Measurements from ENCODE around the gene AKT1. TPM values are rescaled to one million over a fixed set of nuclear protein-coding genes. Genes with fewer than 3 reads are reported as not detected.
A peak's percentile ranks its signal among the peaks of the same experiment; 100 is the strongest.

AKT1 gene
- total and polyA plus RNA-seq, 4 donors, result 30.6 to 192 (median 58.7) TPM

DNA sequence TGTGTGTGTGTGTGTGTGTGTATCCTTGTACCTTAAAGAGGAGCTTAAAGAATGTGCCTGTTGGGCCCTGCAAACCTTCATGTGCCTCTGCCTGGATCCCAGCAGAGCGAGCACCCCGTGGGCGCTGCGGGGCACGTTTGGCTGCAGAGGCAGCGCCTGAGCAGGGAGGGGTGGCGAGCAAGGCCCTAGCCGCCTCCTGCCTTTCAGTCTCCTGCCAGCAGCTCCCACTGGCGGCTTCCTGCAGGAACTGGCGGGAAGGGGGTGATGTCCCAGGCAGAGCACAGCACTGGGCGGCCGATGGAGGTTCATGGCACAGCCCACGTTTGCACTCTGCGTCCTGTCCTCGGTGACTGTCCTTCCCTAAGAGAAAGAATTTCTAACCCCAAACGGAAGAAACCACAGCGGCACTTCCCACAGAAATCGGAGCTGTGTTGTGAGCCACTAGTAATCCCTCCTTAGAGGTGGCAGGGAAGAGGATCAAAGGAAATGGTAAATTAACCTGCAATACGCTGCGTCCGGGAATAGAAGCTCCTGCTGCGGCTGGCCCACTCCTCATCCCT is 25.2 kb upstream of the AKT1 start:
- H3K4me3 ChIP-seq (ENCODE audit: low read depth in 1 of 3, low read length in 3 of 3), result no peak overlapping the region
- H3K9ac ChIP-seq (ENCODE audit: low read depth in 1 of 2, low read length in 2 of 2), result no peak overlapping the region
- H3K9me3 ChIP-seq (ENCODE audit: control insufficient read depth in 4 of 4, low read length in 3 of 4), result no peaks in the 10 kb centered on the region
- 27% methylated on average over 22 of the region's 22 CpGs for WGBS
- H3K27ac ChIP-seq (ENCODE audit: low read depth in 1 of 2, low read length in 2 of 2), result no peak overlapping the region
- peak; percentile 67 to 82 for TF ChIP-seq RAD21 (IDR thresholded peaks at IDR 0.05)
- TF ChIP-seq, protein P1, sequence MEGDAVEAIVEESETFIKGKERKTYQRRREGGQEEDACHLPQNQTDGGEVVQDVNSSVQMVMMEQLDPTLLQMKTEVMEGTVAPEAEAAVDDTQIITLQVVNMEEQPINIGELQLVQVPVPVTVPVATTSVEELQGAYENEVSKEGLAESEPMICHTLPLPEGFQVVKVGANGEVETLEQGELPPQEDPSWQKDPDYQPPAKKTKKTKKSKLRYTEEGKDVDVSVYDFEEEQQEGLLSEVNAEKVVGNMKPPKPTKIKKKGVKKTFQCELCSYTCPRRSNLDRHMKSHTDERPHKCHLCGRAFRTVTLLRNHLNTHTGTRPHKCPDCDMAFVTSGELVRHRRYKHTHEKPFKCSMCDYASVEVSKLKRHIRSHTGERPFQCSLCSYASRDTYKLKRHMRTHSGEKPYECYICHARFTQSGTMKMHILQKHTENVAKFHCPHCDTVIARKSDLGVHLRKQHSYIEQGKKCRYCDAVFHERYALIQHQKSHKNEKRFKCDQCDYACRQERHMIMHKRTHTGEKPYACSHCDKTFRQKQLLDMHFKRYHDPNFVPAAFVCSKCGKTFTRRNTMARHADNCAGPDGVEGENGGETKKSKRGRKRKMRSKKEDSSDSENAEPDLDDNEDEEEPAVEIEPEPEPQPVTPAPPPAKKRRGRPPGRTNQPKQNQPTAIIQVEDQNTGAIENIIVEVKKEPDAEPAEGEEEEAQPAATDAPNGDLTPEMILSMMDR (IDR thresholded peaks at IDR 0.05; ENCODE audit: low read depth, low read length, missing input control), result peak; percentile 60
- TF ChIP-seq EGR1 (IDR thresholded peaks at IDR 0.05; ENCODE audit: low read depth in 2 of 2), result no peak
- no peaks in the 10 kb centered on the region for H3K36me3 ChIP-seq (ENCODE audit: control insufficient read depth in 4 of 4, insufficient read depth in 3 of 4, low read depth in 1 of 4, low read length in 3 of 4)
- peaks cover 2 to 15% (median 7%) of the 10 kb centered on the region in 4 donors for H3K4me1 ChIP-seq (ENCODE audit: control insufficient read depth in 4 of 4, insufficient read depth in 4 of 4, low read length in 3 of 4)
- no peak for DNase-seq (ENCODE audit: low spot score)
- H3K27me3 ChIP-seq (ENCODE audit: control insufficient read depth in 4 of 4, insufficient read depth in 4 of 4, low read length in 3 of 4), result peaks cover 0 to 2% (median 0%) of the 10 kb centered on the region in 4 donors

DNA sequence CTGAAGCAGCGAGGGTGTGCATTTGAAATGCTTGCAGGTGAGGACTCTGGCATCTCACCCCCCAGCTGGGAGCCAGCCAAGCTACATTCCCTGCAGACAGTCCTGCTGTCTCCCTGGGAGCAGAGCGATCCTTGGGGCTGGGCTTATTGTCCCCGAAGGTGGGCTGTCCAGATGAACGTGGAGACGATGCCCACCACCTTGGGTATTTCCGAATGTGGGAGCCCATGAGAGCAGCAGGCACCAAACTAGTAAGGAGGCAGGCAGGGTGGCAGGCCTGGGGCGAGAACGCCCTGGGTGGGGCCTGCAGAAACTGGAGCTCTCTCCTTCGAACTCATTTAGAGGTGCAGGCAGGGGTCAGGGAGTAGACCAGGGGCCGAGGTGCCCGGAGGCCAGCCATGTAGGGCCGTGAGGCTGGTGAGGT is 23.8 kb upstream of the AKT1 start:
- 93% methylated on average over 12 of the region's 12 CpGs for WGBS
- peaks cover 1 to 17% (median 9%) of the 10 kb centered on the region in 4 donors for H3K4me1 ChIP-seq (ENCODE audit: control insufficient read depth in 4 of 4, insufficient read depth in 4 of 4, low read length in 3 of 4)
- no peak overlapping the region for H3K27ac ChIP-seq (ENCODE audit: low read depth in 1 of 2, low read length in 2 of 2)
- no peak overlapping the region for H3K9ac ChIP-seq (ENCODE audit: low read depth in 1 of 2, low read length in 2 of 2)
- no peaks in the 10 kb centered on the region for H3K36me3 ChIP-seq (ENCODE audit: control insufficient read depth in 4 of 4, insufficient read depth in 3 of 4, low read depth in 1 of 4, low read length in 3 of 4)
- DNase-seq (ENCODE audit: low spot score), result no peak
- H3K4me3 ChIP-seq (ENCODE audit: low read depth in 1 of 3, low read length in 3 of 3), result no peak overlapping the region
- no peaks in the 10 kb centered on the region for H3K27me3 ChIP-seq (ENCODE audit: control insufficient read depth in 4 of 4, insufficient read depth in 4 of 4, low read length in 3 of 4)
- TF ChIP-seq SP1 (IDR thresholded peaks at IDR 0.05) (no peak), EGR1 (IDR thresholded peaks at IDR 0.05; ENCODE audit: low read depth in 2 of 2) (no peak), HNF4G (IDR thresholded peaks at IDR 0.05) (no peak)
- TF ChIP-seq, protein P1 (IDR thresholded peaks at IDR 0.05; ENCODE audit: low read depth, low read length, missing input control), result no peak
- H3K9me3 ChIP-seq (ENCODE audit: control insufficient read depth in 4 of 4, low read length in 3 of 4), result no peaks in the 10 kb centered on the region

DNA sequence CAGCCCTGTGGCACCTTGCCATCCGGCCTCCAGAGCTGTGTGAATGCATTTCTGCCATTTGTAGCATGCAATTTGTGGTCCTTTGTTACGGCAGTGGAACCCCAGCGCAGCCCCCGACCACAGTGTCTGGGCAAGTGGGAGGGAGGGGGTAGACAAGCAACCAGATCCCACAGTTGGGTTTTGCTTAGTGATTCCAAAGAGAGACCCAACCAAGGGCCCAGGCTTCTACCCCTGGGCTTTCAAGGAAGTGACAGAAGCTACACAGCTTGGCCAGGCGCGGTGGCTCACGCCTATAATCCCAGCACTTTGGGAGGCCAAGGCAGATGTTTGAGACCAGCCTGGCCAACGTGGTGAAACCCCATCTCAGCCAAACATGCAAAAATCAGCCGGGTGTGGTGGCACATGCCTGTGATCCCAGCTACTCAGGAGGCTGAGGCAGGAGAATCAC is 23.2 kb upstream of the AKT1 start:
- Histone ChIP-seq H3K4me1 (ENCODE audit: control insufficient read depth in 4 of 4, insufficient read depth in 4 of 4, low read length in 3 of 4) (peaks cover 1 to 22% (median 9%) of the 10 kb centered on the region in 4 donors), H3K27me3 (ENCODE audit: control insufficient read depth in 4 of 4, insufficient read depth in 4 of 4, low read length in 3 of 4) (no peaks in the 10 kb centered on the region), H3K9ac (ENCODE audit: low read depth in 1 of 2, low read length in 2 of 2) (no peak overlapping the region), H3K4me3 (ENCODE audit: low read depth in 1 of 3, low read length in 3 of 3) (no peak overlapping the region), H3K36me3 (ENCODE audit: control insufficient read depth in 4 of 4, insufficient read depth in 3 of 4, low read depth in 1 of 4, low read length in 3 of 4) (no peaks in the 10 kb centered on the region), H3K9me3 (ENCODE audit: control insufficient read depth in 4 of 4, low read length in 3 of 4) (no peaks in the 10 kb centered on the region), H3K27ac (ENCODE audit: low read depth in 1 of 2, low read length in 2 of 2) (no peak overlapping the region)
- 95% methylated on average over 9 of the region's 9 CpGs for WGBS
- TF ChIP-seq, protein P2, sequence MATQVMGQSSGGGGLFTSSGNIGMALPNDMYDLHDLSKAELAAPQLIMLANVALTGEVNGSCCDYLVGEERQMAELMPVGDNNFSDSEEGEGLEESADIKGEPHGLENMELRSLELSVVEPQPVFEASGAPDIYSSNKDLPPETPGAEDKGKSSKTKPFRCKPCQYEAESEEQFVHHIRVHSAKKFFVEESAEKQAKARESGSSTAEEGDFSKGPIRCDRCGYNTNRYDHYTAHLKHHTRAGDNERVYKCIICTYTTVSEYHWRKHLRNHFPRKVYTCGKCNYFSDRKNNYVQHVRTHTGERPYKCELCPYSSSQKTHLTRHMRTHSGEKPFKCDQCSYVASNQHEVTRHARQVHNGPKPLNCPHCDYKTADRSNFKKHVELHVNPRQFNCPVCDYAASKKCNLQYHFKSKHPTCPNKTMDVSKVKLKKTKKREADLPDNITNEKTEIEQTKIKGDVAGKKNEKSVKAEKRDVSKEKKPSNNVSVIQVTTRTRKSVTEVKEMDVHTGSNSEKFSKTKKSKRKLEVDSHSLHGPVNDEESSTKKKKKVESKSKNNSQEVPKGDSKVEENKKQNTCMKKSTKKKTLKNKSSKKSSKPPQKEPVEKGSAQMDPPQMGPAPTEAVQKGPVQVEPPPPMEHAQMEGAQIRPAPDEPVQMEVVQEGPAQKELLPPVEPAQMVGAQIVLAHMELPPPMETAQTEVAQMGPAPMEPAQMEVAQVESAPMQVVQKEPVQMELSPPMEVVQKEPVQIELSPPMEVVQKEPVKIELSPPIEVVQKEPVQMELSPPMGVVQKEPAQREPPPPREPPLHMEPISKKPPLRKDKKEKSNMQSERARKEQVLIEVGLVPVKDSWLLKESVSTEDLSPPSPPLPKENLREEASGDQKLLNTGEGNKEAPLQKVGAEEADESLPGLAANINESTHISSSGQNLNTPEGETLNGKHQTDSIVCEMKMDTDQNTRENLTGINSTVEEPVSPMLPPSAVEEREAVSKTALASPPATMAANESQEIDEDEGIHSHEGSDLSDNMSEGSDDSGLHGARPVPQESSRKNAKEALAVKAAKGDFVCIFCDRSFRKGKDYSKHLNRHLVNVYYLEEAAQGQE (IDR thresholded peaks at IDR 0.05), result no peak
- no peak for TF ChIP-seq GABPA (IDR thresholded peaks at IDR 0.05 in 1 of 2, conservative IDR thresholded peaks at IDR 0.05 in 1 of 2)
- DNase-seq (ENCODE audit: low spot score), result no peak

Measured in liver (tissue), 9 donors.